ENCODE measurements around the gene PPP2R2B.

The PPP2R2B gene

DNA sequence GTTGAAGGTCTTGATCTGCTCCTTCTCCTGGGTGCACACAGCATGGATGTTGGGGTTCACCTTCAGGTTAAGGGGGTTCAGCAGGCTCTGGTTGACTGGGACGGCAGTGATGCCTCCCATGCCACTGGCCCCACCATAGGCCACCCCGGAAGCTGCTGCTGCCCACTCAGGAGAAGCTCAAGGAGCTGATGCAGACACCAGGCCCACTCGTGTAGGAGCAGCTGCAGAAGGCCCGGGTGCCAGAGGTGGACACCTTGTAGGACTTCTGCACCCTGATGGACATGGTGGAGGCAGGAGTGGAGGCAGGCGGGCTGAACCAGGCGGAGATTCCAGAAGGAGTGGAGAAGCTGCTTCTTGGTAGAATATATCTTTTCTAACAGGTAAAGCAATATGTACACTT is 171.2 kb downstream of the PPP2R2B start:
- H3K4me3 Mint-ChIP-seq = no peak overlapping the region

DNA sequence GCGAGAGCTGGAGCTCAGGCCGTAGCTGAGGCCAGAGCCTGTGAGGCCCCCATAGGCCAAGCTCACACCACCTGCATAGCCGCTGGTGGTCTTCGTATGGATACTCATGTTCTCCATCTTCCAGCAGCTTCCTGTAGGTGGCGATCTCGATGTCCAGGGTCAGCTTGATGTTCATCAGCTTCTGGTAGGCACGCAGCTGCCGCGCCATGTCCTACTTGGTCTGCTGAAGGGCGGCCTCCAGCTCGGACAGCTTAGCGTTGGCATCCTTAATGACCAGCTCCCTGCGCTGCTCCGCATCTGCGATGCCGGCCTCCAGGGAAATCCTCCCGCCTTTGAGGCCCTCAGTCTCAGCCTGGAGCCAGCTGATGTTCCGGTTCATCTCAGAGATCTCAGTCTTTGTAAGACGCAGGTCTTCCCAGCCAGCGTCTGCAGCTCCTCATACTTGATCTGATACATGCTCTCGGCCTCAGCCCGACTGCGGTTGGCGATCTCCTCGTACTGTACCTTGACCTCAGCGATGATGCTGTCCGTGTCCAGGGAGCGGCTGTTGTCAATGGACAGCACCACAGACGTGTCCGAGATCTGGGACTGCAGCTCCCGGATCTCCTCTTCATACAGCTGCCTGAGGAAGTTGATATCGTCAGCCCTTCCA is 172.1 kb downstream of the PPP2R2B start:
- no peaks in the 10 kb centered on the region for H3K9me3 Mint-ChIP-seq (ENCODE audit: low read depth)
- H3K27ac Mint-ChIP-seq = no peak overlapping the region
- no peaks in the 10 kb centered on the region for H3K4me1 Mint-ChIP-seq (ENCODE audit: low read depth)
- no peaks in the 10 kb centered on the region for H3K27me3 Mint-ChIP-seq
- H3K4me3 Mint-ChIP-seq = no peak overlapping the region
- H3K36me3 Mint-ChIP-seq = no peaks in the 10 kb centered on the region

More for the DNA sequence above, 171.2 kb downstream of the PPP2R2B start:
- Mint-ChIP-seq H3K9me3 (ENCODE audit: low read depth) (no peaks in the 10 kb centered on the region), H3K27ac (no peak overlapping the region), H3K4me1 (ENCODE audit: low read depth) (no peaks in the 10 kb centered on the region), H3K27me3 (no peaks in the 10 kb centered on the region), H3K36me3 (no peaks in the 10 kb centered on the region)

DNA sequence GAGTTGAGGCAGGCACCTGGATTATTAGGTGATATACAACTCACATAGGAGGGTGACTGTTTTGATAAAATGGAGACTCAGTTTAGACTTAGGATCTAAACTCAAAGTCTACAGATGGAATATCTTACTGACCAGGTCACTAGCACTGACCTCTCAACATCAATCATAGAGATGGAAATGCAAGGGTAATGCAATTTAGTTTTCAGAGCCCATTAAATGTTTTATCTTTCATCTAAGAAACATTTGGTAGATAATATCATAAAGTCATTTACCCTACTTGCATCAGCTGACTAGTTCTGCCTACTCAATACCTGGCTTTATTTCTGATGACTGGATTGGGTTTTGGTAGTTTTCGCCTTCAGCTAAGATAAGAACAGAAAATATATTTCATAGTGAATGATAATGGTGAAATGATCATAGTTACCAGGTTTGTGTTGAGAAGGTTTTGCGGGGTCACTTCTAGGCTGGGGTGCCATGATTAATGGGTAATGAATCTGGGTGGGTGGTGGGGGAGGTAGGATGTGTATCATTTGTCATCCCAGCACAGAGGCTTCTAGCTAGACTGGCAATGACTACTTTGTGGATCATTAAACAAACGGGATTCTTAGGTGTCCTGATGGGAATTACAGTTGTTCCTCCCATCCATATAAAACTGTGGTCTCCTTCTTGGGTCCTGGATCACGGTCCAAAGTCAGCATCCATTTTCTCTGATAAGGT is 173.4 kb downstream of the PPP2R2B start:
- Mint-ChIP-seq H3K4me3 (no peak overlapping the region), H3K27me3 (no peaks in the 10 kb centered on the region), H3K27ac (no peak overlapping the region), H3K4me1 (ENCODE audit: low read depth) (no peaks in the 10 kb centered on the region), H3K9me3 (ENCODE audit: low read depth) (no peaks in the 10 kb centered on the region), H3K36me3 (no peaks in the 10 kb centered on the region)

DNA sequence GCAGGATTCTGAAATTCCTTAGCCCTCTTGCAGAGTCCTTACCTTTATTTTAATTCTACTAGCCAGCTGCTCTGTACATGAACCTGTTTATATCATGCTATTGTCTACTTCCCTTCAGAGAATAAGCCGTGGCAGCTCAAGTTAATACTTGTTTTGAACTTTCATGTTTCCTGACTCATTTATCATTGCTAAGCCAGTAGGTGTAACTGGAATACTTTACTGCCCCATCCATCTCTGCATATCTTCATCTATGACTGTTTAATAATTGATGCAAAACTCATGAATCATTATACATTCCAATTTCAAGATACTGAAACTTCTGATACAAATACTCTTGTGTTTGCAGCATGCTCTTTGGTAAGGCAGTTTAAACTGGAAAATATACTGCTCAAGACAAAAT is 174.7 kb downstream of the PPP2R2B start:
- no peaks in the 10 kb centered on the region for H3K9me3 Mint-ChIP-seq (ENCODE audit: low read depth)
- no peaks in the 10 kb centered on the region for H3K27me3 Mint-ChIP-seq
- H3K4me3 Mint-ChIP-seq = no peak overlapping the region
- no peaks in the 10 kb centered on the region for H3K36me3 Mint-ChIP-seq
- no peaks in the 10 kb centered on the region for H3K4me1 Mint-ChIP-seq (ENCODE audit: low read depth)
- no peak overlapping the region for H3K27ac Mint-ChIP-seq

DNA sequence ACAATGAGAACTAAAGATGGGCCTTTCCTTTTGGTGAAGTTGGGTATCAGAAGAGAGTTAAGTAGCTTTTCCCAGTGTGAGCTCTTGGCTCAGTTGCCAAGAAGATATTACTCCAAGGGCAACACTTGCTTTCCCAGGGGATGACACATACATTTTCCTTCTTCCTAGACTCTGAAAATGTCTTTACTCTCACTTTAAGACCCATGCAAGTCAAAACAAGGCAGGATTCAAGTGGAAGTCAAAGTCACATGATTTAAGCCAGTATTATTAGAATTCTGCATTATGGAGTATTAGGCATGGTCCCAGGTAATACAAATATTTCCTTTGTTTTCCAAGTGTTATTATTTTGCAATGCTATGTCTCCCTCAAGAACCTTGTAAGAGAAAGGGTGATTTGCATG is 175.1 kb downstream of the PPP2R2B start:
- Mint-ChIP-seq H3K4me3 (no peak overlapping the region), H3K9me3 (ENCODE audit: low read depth) (no peaks in the 10 kb centered on the region), H3K27ac (no peak overlapping the region), H3K27me3 (no peaks in the 10 kb centered on the region), H3K36me3 (no peaks in the 10 kb centered on the region), H3K4me1 (ENCODE audit: low read depth) (peaks cover 3% of the 10 kb centered on the region)

DNA sequence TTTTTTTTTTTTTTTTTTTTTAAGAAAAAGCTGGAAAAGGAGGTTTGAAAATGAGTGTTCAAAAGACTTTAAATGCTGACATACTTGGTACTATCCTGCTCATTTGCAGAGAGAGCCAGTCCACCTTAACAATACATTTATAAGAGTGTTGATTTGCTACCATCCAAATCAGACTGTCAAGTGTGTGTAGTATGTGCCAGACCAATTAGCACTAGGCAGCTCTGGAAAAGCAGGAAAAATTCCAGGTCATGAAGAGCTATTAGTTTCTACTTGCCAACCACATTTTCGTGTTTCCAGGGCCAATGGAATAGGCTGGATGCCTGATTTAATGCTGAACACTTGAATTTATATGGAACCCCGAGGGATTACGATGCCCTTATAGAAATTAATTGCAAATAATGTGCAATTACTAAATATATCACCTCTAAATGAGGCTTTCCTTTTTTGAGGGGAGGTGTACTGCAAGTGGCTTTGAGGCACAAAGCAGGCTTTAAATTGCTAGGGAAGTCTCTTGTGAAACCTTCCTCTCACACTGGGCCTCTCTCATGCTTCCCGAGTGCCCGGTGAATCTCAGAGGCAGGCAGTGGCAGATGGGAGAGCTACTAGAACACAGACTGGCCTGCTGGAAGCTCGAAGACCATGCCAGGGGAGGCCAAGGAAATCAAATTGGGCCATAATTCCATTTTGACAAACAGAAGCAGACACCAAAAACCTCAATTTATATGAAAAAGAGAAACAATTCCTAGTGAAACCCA is 178.7 kb downstream of the PPP2R2B start:
- Mint-ChIP-seq H3K27ac (no peak overlapping the region), H3K4me1 (ENCODE audit: low read depth) (peaks cover 10% of the 10 kb centered on the region), H3K9me3 (ENCODE audit: low read depth) (no peaks in the 10 kb centered on the region), H3K4me3 (no peak overlapping the region), H3K36me3 (no peaks in the 10 kb centered on the region), H3K27me3 (no peaks in the 10 kb centered on the region)

DNA sequence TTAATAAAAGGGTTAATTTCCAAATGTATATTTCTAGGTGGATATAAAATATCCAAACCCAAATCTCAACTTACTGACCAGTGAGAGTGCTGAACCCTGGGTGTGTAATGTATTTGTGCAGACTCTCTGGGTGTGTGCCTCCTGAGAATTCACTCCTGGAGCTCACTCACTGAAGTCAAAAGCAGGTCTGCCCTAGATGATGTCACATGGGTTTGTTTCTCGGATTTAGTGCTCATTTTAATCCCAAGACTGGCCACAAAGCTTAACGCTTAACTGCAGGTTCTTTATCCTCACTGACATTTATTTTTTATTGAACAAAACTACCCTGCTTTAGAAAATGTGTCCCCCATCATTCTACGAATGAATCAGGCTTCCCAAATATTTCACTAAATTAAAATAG is 179.4 kb downstream of the PPP2R2B start:
- no peak overlapping the region for H3K4me3 Mint-ChIP-seq
- H3K36me3 Mint-ChIP-seq = no peaks in the 10 kb centered on the region
- no peaks in the 10 kb centered on the region for H3K9me3 Mint-ChIP-seq (ENCODE audit: low read depth)
- H3K27me3 Mint-ChIP-seq = no peaks in the 10 kb centered on the region
- peaks cover 10% of the 10 kb centered on the region for H3K4me1 Mint-ChIP-seq (ENCODE audit: low read depth)
- no peak overlapping the region for H3K27ac Mint-ChIP-seq

DNA sequence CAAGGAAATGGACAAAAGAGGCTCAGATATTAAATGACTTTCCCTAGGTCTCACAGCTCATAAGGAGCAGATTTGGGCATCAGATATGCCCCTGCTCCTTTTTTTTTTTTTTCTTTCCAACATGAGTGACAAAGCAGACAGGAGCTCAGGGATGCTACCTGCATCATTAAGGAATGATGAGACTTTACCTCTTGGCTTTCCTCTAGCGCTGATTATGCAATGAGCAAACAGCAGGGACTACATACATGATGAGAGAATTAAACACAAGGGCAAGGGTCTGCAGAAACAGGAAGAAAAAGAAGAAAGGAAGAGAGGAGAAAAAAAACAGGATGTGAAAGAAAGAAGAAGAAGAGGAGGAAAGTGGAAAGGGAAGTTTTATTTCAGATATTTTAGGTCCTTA is 179.9 kb downstream of the PPP2R2B start:
- no peaks in the 10 kb centered on the region for H3K9me3 Mint-ChIP-seq (ENCODE audit: low read depth)
- peaks cover 10% of the 10 kb centered on the region for H3K4me1 Mint-ChIP-seq (ENCODE audit: low read depth)
- no peaks in the 10 kb centered on the region for H3K36me3 Mint-ChIP-seq
- no peak overlapping the region for H3K4me3 Mint-ChIP-seq
- H3K27ac Mint-ChIP-seq = no peak overlapping the region
- no peaks in the 10 kb centered on the region for H3K27me3 Mint-ChIP-seq

DNA sequence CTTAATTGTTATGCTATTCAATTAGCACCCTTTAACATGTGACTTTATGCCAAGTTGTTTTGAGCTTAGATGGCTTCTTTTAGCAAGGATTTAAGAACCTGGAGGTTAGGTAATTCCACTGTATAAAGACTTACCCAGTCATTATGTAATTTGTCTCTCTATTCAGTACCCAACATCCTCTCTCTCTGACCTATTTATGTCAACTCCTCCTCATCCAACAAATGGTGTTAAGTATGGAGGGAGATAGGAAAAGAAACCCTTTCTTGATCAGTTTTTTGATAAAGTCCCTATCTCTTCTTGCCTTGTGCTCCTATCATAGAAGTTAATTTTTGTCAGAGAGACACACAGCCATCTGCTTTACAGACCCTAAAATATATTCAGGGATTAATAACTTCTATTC is 181.3 kb downstream of the PPP2R2B start:
- H3K9me3 Mint-ChIP-seq (ENCODE audit: low read depth) = no peaks in the 10 kb centered on the region
- no peak overlapping the region for H3K27ac Mint-ChIP-seq
- H3K27me3 Mint-ChIP-seq = no peaks in the 10 kb centered on the region
- H3K36me3 Mint-ChIP-seq = no peaks in the 10 kb centered on the region
- no peak overlapping the region for H3K4me3 Mint-ChIP-seq
- peaks cover 10% of the 10 kb centered on the region for H3K4me1 Mint-ChIP-seq (ENCODE audit: low read depth)

DNA sequence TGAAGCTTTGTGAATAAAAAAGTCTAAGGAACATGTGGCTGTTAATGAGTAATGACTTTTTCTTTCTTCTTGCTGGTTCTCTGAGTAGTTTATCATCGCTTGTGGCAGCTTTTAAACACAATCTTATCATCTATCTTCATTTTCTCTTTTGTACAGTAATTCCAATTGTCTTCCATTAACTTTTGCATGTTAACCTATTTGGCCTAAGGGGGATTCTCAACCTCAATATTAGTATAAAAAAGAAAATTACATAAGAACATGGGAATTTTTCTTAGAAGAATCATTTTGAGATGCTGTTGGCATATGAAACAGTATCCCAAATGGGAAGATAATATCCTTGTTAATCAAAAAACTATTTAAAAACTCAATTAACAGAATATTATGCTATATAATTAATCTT is 182.9 kb downstream of the PPP2R2B start:
- peaks cover 10% of the 10 kb centered on the region for H3K4me1 Mint-ChIP-seq (ENCODE audit: low read depth)
- H3K4me3 Mint-ChIP-seq = no peak overlapping the region
- no peaks in the 10 kb centered on the region for H3K9me3 Mint-ChIP-seq (ENCODE audit: low read depth)
- H3K27ac Mint-ChIP-seq = no peak overlapping the region
- H3K27me3 Mint-ChIP-seq = no peaks in the 10 kb centered on the region
- H3K36me3 Mint-ChIP-seq = no peaks in the 10 kb centered on the region

DNA sequence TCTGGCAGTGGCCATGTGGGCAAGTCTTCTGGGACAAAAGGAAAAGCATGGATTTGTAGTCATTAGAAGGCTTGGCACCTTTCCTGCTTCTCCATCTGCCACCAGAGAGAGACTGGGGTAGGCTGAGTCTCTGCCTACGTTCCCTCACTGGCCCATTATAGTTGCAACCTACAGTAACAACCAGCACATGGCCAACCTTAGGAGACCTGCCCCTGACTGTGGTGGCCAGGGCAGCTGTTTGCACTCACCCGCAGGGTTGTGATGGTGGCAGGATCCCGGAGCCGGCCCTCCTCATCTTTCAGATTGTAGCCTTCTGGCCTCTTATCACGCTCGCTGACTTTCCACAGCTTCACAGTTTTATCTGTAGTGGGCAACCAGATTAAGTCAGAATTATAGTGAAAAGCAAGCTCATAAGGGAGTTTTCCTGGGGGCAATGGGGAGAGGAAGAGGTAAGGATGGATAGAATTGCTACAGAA is 187.6 kb downstream of the PPP2R2B start:
- Mint-ChIP-seq H3K9me3 (ENCODE audit: low read depth) (no peaks in the 10 kb centered on the region), H3K27me3 (no peaks in the 10 kb centered on the region), H3K4me1 (ENCODE audit: low read depth) (no peaks in the 10 kb centered on the region), H3K27ac (no peak overlapping the region), H3K4me3 (no peak overlapping the region), H3K36me3 (no peaks in the 10 kb centered on the region)

DNA sequence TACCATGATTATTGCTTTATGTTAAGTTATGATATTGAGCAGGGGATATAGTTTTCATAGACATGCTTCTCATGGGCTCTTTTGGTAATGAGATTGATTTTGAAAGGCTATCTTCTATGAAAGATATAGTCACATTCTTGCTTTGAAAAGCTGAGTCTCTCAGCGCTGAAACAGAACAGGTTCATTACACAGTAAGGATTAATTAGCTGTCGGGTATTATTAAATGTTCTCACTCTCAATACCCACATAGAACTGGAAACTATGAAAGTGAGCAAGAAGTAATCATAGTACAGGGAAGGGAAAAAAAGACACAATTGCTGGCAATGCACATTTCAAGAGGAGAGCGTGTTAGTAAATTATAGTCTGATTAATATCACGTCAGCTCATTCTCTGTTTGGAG is 190.9 kb downstream of the PPP2R2B start:
- Mint-ChIP-seq H3K9me3 (ENCODE audit: low read depth) (no peaks in the 10 kb centered on the region), H3K27me3 (no peaks in the 10 kb centered on the region), H3K27ac (no peak overlapping the region), H3K4me3 (no peak overlapping the region), H3K4me1 (ENCODE audit: low read depth) (no peaks in the 10 kb centered on the region), H3K36me3 (no peaks in the 10 kb centered on the region)

DNA sequence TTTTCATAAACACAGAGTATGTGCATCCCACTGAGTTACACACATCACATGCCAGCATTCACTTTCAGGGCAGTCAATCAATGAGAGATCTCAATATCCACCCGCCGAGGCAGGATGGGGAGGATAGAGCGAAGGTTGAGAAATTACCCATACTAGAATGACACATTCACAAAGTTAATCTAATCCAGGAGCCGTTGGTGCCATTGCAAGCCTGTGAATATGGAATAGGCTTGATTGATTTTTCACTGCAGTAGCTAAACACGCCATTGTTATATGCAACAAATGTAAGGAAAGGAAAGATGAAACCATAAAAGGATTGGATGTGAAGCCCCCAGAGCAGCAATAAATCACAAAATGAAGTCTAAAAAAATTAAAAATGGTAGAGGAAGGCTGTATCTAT is 194.7 kb downstream of the PPP2R2B start:
- H3K4me1 Mint-ChIP-seq (ENCODE audit: low read depth) = no peaks in the 10 kb centered on the region
- H3K4me3 Mint-ChIP-seq = no peak overlapping the region
- no peaks in the 10 kb centered on the region for H3K36me3 Mint-ChIP-seq
- H3K9me3 Mint-ChIP-seq (ENCODE audit: low read depth) = no peaks in the 10 kb centered on the region
- H3K27ac Mint-ChIP-seq = no peak overlapping the region
- no peaks in the 10 kb centered on the region for H3K27me3 Mint-ChIP-seq

DNA sequence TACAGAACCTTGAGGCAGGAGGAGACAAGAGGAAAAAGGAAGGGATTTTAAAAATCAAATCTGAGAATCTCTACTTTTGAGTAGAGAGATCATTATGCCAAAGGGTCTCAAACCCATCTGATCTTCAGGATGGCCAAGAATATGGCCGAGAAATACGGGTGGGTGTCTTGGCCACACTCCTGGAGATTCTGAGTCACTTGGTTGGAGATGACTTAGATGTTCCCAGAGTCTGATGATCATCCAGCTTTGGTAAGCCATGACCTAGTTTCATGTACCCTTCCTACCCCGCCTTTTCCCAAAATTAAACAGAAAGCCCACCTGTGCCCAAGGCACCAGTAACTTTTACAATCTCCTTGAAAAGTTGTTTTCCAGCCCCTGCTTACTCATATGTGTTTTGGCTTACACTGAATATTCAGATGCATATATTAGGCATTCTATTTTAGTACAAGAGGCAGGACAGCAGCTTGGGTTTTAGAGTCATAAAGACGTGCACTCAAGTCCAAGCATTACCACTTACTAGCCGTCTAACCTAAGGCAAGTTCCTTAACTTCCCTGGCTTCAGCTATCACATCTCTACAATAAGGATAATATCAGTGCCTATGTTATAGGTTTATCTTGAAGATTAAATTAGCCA is 195.5 kb downstream of the PPP2R2B start:
- H3K4me1 Mint-ChIP-seq (ENCODE audit: low read depth) = no peaks in the 10 kb centered on the region
- H3K4me3 Mint-ChIP-seq = no peak overlapping the region
- H3K27ac Mint-ChIP-seq = no peak overlapping the region
- H3K9me3 Mint-ChIP-seq (ENCODE audit: low read depth) = no peaks in the 10 kb centered on the region
- no peaks in the 10 kb centered on the region for H3K27me3 Mint-ChIP-seq
- no peaks in the 10 kb centered on the region for H3K36me3 Mint-ChIP-seq

DNA sequence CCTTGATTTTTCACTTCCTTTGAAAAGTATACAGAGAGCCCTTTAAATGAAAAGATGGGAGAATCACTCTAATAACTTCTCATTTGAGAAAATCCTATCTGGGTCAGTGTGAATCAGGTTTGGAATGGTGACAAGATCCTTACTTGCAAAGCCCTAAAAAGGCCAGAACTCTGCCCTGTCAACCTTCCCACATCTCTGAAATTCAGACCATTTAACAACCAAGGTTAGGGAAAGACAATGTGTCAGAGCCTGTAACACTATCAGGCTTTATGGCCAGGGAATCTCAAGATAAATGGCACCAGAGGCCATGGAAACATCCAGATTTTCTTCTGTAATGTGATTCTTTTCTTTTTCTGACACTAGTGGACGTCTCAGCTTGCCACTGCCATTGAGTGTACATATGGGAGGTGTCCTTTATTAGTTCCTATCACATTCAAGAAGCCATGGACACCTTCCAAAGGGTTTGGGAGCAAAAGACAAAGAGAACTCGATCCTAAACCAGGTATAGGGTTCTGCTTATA is 196.9 kb downstream of the PPP2R2B start:
- Mint-ChIP-seq H3K27me3 (peaks cover 2% of the 10 kb centered on the region), H3K9me3 (ENCODE audit: low read depth) (no peaks in the 10 kb centered on the region), H3K4me3 (no peak overlapping the region), H3K4me1 (ENCODE audit: low read depth) (no peaks in the 10 kb centered on the region), H3K27ac (no peak overlapping the region), H3K36me3 (no peaks in the 10 kb centered on the region)
